Heart right ventricle (tissue), 16 donors: ENCODE data around the gene CLCF1. TPM values are rescaled to one million over a fixed set of nuclear protein-coding genes. Genes with fewer than 3 reads are reported as not detected.

ENCODE experiments used
- ATAC-seq, 8 donors: fragments of 200-7000 bp; cut with Tn5 transposase; one replicate each; pipeline ENCODE4 v1.9.1; 2020; ENCODE audit warnings: mild to moderate bottlenecking in 8 of 8, moderate library complexity in 8 of 8, moderate number of reproducible peaks in 1 of 8
- DNase-seq, 2 donors: peaks; one replicate each; pipeline ENCODE4 v3.0.0-alpha.2; 2020
- H3K27ac ChIP-seq, 10 donors: fragments of 200-600 bp; sonication (generic) in 2 of 10; one replicate each; pipeline versions ENCODE4 v1.5.0 to v1.8.0; 2020 to 2022; ENCODE audit warnings: mild to moderate bottlenecking in 3 of 10
- H3K27me3 ChIP-seq, 7 donors: fragments of 200-600 bp; one replicate each; pipeline ENCODE4 v1.8.0; 2021 to 2022; ENCODE audit warnings: mild to moderate bottlenecking in 2 of 7
- H3K36me3 ChIP-seq, 9 donors: fragments of 200-600 bp; sonication (generic) in 1 of 9; one replicate each; pipeline versions ENCODE4 v1.5.0 to v1.8.0; 2020 to 2022; ENCODE audit warnings: mild to moderate bottlenecking in 2 of 9
- H3K4me1 ChIP-seq, 9 donors: fragments of 200-600 bp; sonication (generic) in 1 of 9; one replicate each; pipeline versions ENCODE4 v1.5.0 to v1.8.0; 2020 to 2022; ENCODE audit warnings: mild to moderate bottlenecking in 4 of 9
- H3K4me3 ChIP-seq, 10 donors: fragments of 200-600 bp; sonication (generic) in 2 of 10; one replicate each; pipeline versions ENCODE4 v1.5.0 to v1.8.0; 2020 to 2022; ENCODE audit warnings: mild to moderate bottlenecking in 7 of 10, moderate library complexity in 2 of 10
- H3K9me3 ChIP-seq, 11 donors: fragments of 200-600 bp in 10 of 11; sonication (generic) in 2 of 11; one replicate each; pipeline versions ENCODE4 v1.5.0 to v1.8.0; 2013 to 2022; ENCODE audit warnings: mild to moderate bottlenecking in 2 of 11, control low read depth in 1 of 11, moderate library complexity in 1 of 11
- WGBS, 2 donors: extraction: QIAGEN DNeasy Blood & Tissue Kit; methylation state at CpG; one replicate each; pipeline ENCODE4 v1.1.7; 2013; ENCODE audit warnings: inconsistent platforms in 1 of 2; 5-methylcytosine and 5-hydroxymethylcytosine counted together
- intact Hi-C, 10 donors: fragments of 100-400 bp; cut with DNase I; formaldehyde crosslinking; loops; one replicate each; pipeline versions ENCODE4 v1.11.1 to v1.14.2; 2022
- polyA plus RNA-seq, 2 donors: library from polyadenylated mRNA; stranded (reverse); fragments of 200-250 nt; gene quantifications; one replicate each; pipeline ENCODE4 v1.2.3, GENCODE V29; 2013
- total RNA-seq, 10 donors: library from RNA; stranded (reverse); fragmentation: NEBNext Ultra II Directional in 3 of 10; extraction: Animal tissue kit (Norgen Biotek cat#: 25700) in 3 of 10; gene quantifications; one replicate each; pipeline versions ENCODE4 v1.2.1 to v1.2.4, GENCODE V29; 2021 to 2023
- TF ChIP-seq, protein P1 (sequence below), 9 donors: fragments of 200-600 bp; sonication (generic) in 2 of 9; IDR thresholded peaks; one replicate each; pipeline versions ENCODE4 v1.5.0 to v1.8.0; 2021 to 2022; ENCODE audit warnings: antibody characterized with exemption in 9 of 9, mild to moderate bottlenecking in 5 of 9, moderate library complexity in 1 of 9
- donor health status: Arrhythmogenic right ventricular cardiomyopathy.
- donor health status: ischemic (EF 13 %, LVEDD 7.1; RV severe dilation, severe dysfunction).
- donor health status: healthy with polysubstance abuse.
- donor health status: DM: no; HTN: yes; CAD: no.
- donor health status: DM: no; HTN: no; CAD: no.
- donor health status: ischemic (EF 25% LVEDD 6.9; RV normal size, moderate dysfunction).
- donor health status: ischemic (EF 25% LVEDD 5.7; RV mildly dilated, moderate dysfunction).
- donor health status: healthy.
- donor health status: DM: yes; HTN: yes; CAD: no.
- donor health status: Ischemic cardiomyopathy.
- donor health status: ischemic (EF 35%, LVEDD 5.7; RV mildly dilated, moderate dysfunction).
- donor health status: nonischemic (EF 11% LVEDD 7.7; RV severe dilation, severe dysfunction).
- donor health status: DM: yes; HTN: yes; CAD: no.
- donor health status: PGD.
- donor health status: ischemic (EF 29% LVEDD 5.4; RV normal size, mild dysfunction).
- donor health status: nonischemic (EF 23%, LVEDD 6.1; RV moderate dilation, normal function).

The CLCF1 gene
- total and polyA plus RNA-seq, 12 donors = 0.31 to 12.3 (median 1.2) TPM

DNA sequence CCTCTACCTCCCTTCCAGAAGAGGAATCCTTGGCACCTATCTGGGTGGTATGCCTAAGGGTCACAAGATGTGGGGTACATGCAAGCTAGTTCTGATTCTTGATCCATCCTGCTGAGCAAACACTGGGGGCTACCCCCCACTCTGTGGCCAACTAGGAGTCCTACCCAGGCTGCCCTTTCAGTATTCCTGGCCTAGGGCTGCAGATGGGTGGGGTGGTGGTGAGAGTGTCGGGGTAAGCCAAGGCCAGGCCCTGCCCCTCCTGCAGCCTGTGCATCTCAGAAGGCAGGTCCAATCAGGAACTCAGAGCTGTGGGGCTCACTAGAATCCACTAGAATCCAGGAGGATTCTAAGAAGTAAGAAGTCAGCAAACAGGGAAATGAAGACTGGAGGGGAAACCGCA, 59.2 kb downstream of the CLCF1 start:
- WGBS, 2 donors = 88 to 93% methylated on average over 2 of the region's 2 CpGs
- ATAC-seq (no peak), DNase-seq (no peak)
- TF ChIP-seq, protein P1, sequence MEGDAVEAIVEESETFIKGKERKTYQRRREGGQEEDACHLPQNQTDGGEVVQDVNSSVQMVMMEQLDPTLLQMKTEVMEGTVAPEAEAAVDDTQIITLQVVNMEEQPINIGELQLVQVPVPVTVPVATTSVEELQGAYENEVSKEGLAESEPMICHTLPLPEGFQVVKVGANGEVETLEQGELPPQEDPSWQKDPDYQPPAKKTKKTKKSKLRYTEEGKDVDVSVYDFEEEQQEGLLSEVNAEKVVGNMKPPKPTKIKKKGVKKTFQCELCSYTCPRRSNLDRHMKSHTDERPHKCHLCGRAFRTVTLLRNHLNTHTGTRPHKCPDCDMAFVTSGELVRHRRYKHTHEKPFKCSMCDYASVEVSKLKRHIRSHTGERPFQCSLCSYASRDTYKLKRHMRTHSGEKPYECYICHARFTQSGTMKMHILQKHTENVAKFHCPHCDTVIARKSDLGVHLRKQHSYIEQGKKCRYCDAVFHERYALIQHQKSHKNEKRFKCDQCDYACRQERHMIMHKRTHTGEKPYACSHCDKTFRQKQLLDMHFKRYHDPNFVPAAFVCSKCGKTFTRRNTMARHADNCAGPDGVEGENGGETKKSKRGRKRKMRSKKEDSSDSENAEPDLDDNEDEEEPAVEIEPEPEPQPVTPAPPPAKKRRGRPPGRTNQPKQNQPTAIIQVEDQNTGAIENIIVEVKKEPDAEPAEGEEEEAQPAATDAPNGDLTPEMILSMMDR (IDR thresholded peaks at IDR 0.05) = no peak
- H3K27me3 ChIP-seq = no peaks in the 10 kb centered on the region
- intact Hi-C loops = loop anchor here in 4 of 10 donors (10.0 kb wide), 2 partner anchors 71 to 229 kb away; no protein-coding TSS in a partner anchor
- H3K36me3 ChIP-seq = peaks cover 0 to 24% (median 8%) of the 10 kb centered on the region in 9 donors
- H3K4me1 ChIP-seq = peaks cover 4 to 35% (median 19%) of the 10 kb centered on the region in 9 donors
- H3K9me3 ChIP-seq = no peaks in the 10 kb centered on the region
- H3K4me3 ChIP-seq = no peak overlapping the region
- H3K27ac ChIP-seq = no peak overlapping the region

Other genes with a start within 250 kb of the CLCF1 start
- gene GRK2, start 107.1 kb downstream of the CLCF1 start, total RNA-seq = 10 to 100 TPM; 34.2 to 60.9 (median 44.0) TPM
- 10 to 100 TPM; 48.0 to 65.0 TPM for gene GRK2, start 107.1 kb downstream of the CLCF1 start, polyA plus RNA-seq
- gene ANKRD13D, start 84.3 kb downstream of the CLCF1 start, total RNA-seq = 10 to 100 TPM in 6 of 10 donors, 1 to 10 TPM in 4; 7.9 to 21.0 (median 12.3) TPM
- 10 to 100 TPM; 14.2 to 39.4 TPM for gene ANKRD13D, start 84.3 kb downstream of the CLCF1 start, polyA plus RNA-seq
- gene SSH3, start 70.1 kb downstream of the CLCF1 start, total RNA-seq = 10 to 100 TPM; 11.9 to 21.2 (median 15.6) TPM
- gene SSH3, start 70.1 kb downstream of the CLCF1 start, polyA plus RNA-seq = 10 to 100 TPM in 1 of 2 donors, 1 to 10 TPM in 1; 7.8 to 15.5 TPM
- gene POLD4, start 20.1 kb downstream of the CLCF1 start, total RNA-seq = 10 to 100 TPM; 30.4 to 80.1 (median 39.6) TPM
- gene POLD4, start 20.1 kb downstream of the CLCF1 start, polyA plus RNA-seq = 100 to 1,000 TPM in 1 of 2 donors, 10 to 100 TPM in 1; 66.6 to 214 TPM
- gene RAD9A, start 18.4 kb upstream of the CLCF1 start, total RNA-seq = 10 to 100 TPM in 1 of 10 donors, 1 to 10 TPM in 9; 4.8 to 13.8 (median 6.4) TPM
- 10 to 100 TPM in 1 of 2 donors, 1 to 10 TPM in 1; 9.9 to 15.0 TPM for gene RAD9A, start 18.4 kb upstream of the CLCF1 start, polyA plus RNA-seq
- gene PPP1CA, start 28.3 kb upstream of the CLCF1 start, total RNA-seq = 100 to 1,000 TPM in 7 of 10 donors, 10 to 100 TPM in 3; 92.0 to 143 (median 103) TPM
- 100 to 1,000 TPM in 1 of 2 donors, 10 to 100 TPM in 1; 80.2 to 186 TPM for gene PPP1CA, start 28.3 kb upstream of the CLCF1 start, polyA plus RNA-seq
- gene TBC1D10C, start 30.5 kb upstream of the CLCF1 start, total RNA-seq = 1 to 10 TPM in 2 of 10 donors, under 1 TPM in 8; 0.26 to 7.1 (median 0.65) TPM
- gene TBC1D10C, start 30.5 kb upstream of the CLCF1 start, polyA plus RNA-seq = 1 to 10 TPM in 1 of 2 donors, under 1 TPM in 1; 0.62 to 1.4 TPM
- 10 to 100 TPM in 9 of 10 donors, 1 to 10 TPM in 1; 6.1 to 26.6 (median 19.0) TPM for gene CARNS1, start 42.1 kb upstream of the CLCF1 start, total RNA-seq
- 10 to 100 TPM in 1 of 2 donors, under 1 TPM in 1; 0.55 to 10.9 TPM for gene CARNS1, start 42.1 kb upstream of the CLCF1 start, polyA plus RNA-seq
- gene RPS6KB2, start 54.9 kb upstream of the CLCF1 start, total RNA-seq = 10 to 100 TPM; 16.3 to 30.4 (median 20.8) TPM
- gene RPS6KB2, start 54.9 kb upstream of the CLCF1 start, polyA plus RNA-seq = 10 to 100 TPM; 32.2 to 46.3 TPM
- gene PTPRCAP, start 64.1 kb upstream of the CLCF1 start, total RNA-seq = 10 to 100 TPM in 1 of 10 donors, 1 to 10 TPM in 3, under 1 TPM in 4, not detected in 2; 0.42 to 10.1 (median 0.96) TPM
- 1 to 10 TPM; 1.7 to 3.1 TPM for gene PTPRCAP, start 64.1 kb upstream of the CLCF1 start, polyA plus RNA-seq
- gene CORO1B, start 69.9 kb upstream of the CLCF1 start, total RNA-seq = 10 to 100 TPM; 12.2 to 38.7 (median 19.6) TPM
- 10 to 100 TPM; 29.1 to 42.3 TPM for gene CORO1B, start 69.9 kb upstream of the CLCF1 start, polyA plus RNA-seq
- gene GPR152, start 79.1 kb upstream of the CLCF1 start, total RNA-seq = not detected
- not detected for gene GPR152, start 79.1 kb upstream of the CLCF1 start, polyA plus RNA-seq
- 1 to 10 TPM in 2 of 10 donors, under 1 TPM in 7, not detected in 1; 0.17 to 1.5 (median 0.70) TPM for gene CABP4, start 81.8 kb upstream of the CLCF1 start, total RNA-seq
- 1 to 10 TPM in 1 of 2 donors, under 1 TPM in 1; 0.39 to 1.5 TPM for gene CABP4, start 81.8 kb upstream of the CLCF1 start, polyA plus RNA-seq
- 100 to 1,000 TPM in 1 of 10 donors, 10 to 100 TPM in 9; 69.8 to 104 (median 81.2) TPM for gene TMEM134, start 95.7 kb upstream of the CLCF1 start, total RNA-seq
- gene TMEM134, start 95.7 kb upstream of the CLCF1 start, polyA plus RNA-seq = 10 to 100 TPM; 78.0 to 94.4 TPM
- 10 to 100 TPM; 37.5 to 63.0 (median 49.8) TPM for gene AIP, start 109.4 kb upstream of the CLCF1 start, total RNA-seq
- 100 to 1,000 TPM in 1 of 2 donors, 10 to 100 TPM in 1; 74.8 to 104 TPM for gene AIP, start 109.4 kb upstream of the CLCF1 start, polyA plus RNA-seq
- gene PITPNM1, start 131.8 kb upstream of the CLCF1 start, total RNA-seq = 10 to 100 TPM; 21.3 to 68.9 (median 28.8) TPM
- gene PITPNM1, start 131.8 kb upstream of the CLCF1 start, polyA plus RNA-seq = 10 to 100 TPM; 24.9 to 40.1 TPM
- gene CDK2AP2, start 134.6 kb upstream of the CLCF1 start, total RNA-seq = 10 to 100 TPM; 29.3 to 94.1 (median 53.4) TPM
- 100 to 1,000 TPM in 1 of 2 donors, 10 to 100 TPM in 1; 80.0 to 602 TPM for gene CDK2AP2, start 134.6 kb upstream of the CLCF1 start, polyA plus RNA-seq
- not detected for gene CABP2, start 149.8 kb upstream of the CLCF1 start, total RNA-seq
- not detected for gene CABP2, start 149.8 kb upstream of the CLCF1 start, polyA plus RNA-seq
- gene GSTP1, start 210.2 kb upstream of the CLCF1 start, total RNA-seq = 100 to 1,000 TPM; 249 to 430 (median 303) TPM
- gene GSTP1, start 210.2 kb upstream of the CLCF1 start, polyA plus RNA-seq = 100 to 1,000 TPM; 462 to 642 TPM
- gene NDUFV1, start 233.3 kb upstream of the CLCF1 start, total RNA-seq = 100 to 1,000 TPM; 406 to 712 (median 638) TPM
- 100 to 1,000 TPM; 295 to 387 TPM for gene NDUFV1, start 233.3 kb upstream of the CLCF1 start, polyA plus RNA-seq